HG03342 (cell line): ENCODE data around the gene ATG16L1.

ENCODE experiments used
- ATAC-seq: cut with Tn5 transposase; IDR thresholded peaks from one replicate; pipeline ENCODE4 v1.9.1; 2021; ENCODE audit warnings: mild to moderate bottlenecking, moderate library complexity; ENCODE audit not compliant: unreplicated experiment

Gene ATG16L1

GRCh38 chr2:233258211-233258610, 6.7 kb downstream of the ATG16L1 start:
- no peak for ATAC-seq

DNA sequence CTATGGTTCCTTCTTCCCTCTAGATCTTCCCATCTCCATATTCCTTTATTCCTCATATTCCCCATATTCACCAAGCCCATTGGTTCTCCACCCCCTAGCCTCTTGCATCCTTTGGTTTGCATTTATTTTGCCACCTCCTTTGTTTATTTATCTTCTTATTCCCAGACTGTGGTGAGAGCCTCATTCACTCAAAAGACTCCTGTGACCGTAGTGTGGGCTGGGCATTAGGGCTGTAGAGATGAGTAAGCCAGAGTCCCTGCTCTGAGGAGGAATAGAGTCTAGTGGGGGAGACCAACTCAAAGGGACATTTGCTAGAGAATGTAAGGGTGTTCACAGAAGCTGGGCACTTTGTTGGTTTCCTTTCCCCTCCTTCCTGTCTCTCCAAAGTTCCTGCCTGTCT, 8.3 kb downstream of the ATG16L1 start:
- ATAC-seq = no peak

DNA sequence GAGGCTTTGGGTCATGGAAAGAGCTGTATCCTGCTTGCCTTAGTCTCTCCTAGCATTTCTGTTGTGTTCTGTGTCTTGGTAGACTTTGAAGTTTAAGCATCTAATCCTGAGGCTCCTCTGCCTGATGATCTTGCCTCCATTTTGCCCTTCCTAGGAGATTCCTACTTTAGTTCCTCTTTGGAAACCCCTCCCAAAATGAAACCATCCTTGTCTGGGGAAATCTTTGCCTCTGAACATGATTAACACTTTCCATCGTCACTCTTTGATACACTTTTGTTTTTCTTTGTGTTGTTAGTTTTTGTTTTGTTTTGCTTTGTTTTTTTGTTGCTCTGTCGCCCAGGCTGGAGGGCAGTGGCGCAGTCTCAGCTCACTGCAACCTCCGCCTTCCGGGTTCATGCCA, 9.2 kb downstream of the ATG16L1 start:
- ATAC-seq = no peak

- peak; percentile 53 for ATAC-seq
Measured at GRCh38 chr2:233261819-233262555, 10.5 kb downstream of the ATG16L1 start.

GRCh38 chr2:233262562-233262961, 11.1 kb downstream of the ATG16L1 start:
- ATAC-seq = no peak

- ATAC-seq = no peak
Measured at GRCh38 chr2:233263045-233263570, 11.6 kb downstream of the ATG16L1 start.

- ATAC-seq = no peak
Measured at GRCh38 chr2:233264667-233265066, 13.2 kb downstream of the ATG16L1 start.

- no peak for ATAC-seq
Measured at GRCh38 chr2:233265899-233266431, 14.5 kb downstream of the ATG16L1 start.

DNA sequence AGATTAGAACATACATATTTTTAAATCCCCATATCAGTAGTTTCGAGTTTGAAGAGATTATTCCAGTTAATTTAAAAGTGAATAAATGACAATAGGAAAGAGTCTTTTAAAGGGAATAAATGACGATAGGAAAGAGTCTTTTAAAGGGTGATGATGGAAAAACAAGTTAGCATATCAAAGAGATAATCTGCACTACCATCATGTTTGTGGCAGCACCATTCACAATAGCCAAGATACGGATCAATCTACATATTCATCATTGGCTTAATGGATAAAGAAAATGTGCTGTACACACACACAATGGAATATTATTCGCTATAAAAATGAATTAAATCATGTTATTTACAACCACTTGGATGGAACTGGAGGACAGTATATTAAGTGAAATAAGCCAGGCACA, 15.0 kb downstream of the ATG16L1 start:
- no peak for ATAC-seq

DNA sequence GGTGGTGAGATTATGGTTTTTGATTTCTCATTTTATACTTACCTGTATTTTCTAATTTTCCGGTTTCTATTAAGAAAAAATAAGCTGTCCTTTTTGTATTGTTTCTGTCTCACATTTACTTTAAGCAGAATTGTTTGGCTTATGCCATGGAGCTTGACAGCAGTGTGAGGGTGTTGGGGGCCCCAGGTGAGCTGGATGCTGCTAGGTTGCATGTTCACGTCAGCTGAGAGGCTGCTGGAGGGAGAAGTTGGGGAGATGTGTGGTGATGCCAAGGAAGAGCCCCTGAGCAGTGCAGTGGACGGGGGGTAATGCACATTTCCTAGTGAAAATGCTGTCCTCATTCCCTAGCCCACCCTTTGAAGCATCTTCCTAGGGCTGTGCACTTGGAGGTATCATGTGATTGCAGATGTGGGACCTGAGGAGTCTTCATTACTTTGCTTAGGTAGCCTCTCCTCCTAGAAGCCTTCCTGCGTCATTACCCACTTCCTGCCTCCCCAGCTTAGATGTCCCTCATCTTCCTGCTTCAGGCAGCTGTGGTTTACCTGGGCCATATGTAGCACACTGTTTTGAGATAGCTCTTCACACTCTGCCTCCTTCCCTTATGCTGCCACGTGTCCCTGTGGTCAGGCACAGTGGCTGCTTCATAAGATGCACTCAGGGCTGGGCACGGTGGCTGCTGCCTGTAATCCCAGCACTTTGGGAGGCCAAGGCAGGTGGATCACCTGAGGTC, 16.2 kb downstream of the ATG16L1 start:
- peak; percentile 94 for ATAC-seq

- no peak for ATAC-seq
Measured at GRCh38 chr2:233270366-233270765, 18.9 kb downstream of the ATG16L1 start.

GRCh38 chr2:233270951-233271350, 19.5 kb downstream of the ATG16L1 start:
- ATAC-seq = no peak

DNA sequence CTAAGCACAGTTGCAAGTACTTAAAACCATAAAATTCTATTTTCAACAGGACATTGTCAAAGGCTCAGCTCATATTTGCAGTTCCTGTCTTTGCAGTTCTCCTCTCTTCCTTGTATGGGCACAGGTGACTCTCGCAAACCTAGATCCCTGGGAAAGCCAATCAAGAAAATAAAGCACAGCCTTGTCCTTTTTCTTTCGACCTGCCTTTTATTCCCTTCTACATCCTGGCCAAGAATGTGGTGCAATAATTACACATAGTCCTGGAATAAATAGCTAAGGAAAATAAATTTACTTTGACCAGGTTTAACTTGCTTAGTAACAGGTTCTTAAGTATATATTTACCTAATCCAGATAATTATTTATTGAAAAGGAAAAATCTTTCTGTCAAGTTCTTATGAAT, 20.2 kb downstream of the ATG16L1 start:
- no peak for ATAC-seq

DNA sequence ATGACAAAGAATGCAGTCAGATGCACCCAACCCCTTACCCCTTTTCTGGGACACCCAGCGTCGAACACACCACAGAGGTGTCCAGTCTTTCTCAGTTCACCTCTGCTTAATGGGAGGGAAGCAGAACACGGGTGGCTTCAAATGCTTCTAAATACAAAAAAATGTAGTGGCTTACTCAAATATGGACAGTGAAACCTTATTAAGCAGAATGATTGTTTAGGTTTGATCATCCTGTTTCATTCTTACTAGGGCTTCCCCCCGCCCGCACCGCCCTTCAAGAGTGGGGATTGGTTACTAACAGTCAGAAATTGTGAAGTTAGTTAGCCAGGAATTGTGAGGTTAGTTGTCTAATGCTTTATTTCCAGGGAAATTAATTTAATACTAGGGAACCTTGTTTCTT, 21.6 kb downstream of the ATG16L1 start:
- ATAC-seq = no peak

DNA sequence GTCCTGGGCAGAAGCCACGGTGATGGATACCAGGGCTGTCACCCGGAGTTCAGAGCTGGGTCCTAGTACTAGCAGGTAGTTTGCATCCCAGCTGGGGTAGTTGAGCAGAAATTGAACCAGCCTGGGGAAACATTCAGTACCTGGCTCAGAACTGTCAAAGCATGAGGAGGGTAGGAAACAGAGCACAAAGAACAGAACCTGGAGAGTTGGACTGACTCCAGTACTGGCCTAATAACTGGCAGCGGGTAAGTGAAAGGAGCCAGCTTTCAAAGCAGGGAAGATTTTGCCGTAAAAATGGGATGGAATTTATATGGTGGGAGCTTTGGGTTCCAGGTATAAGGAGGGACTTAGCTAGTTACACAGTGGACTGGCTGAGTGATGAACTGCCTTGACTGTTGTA, 23.8 kb downstream of the ATG16L1 start:
- ATAC-seq = no peak

- ATAC-seq = no peak
Measured at GRCh38 chr2:233278921-233279320, 27.4 kb downstream of the ATG16L1 start.

GRCh38 chr2:233280114-233280693, 28.7 kb downstream of the ATG16L1 start:
- ATAC-seq = no peak

GRCh38 chr2:233281553-233281952, 30.1 kb downstream of the ATG16L1 start:
- no peak for ATAC-seq

DNA sequence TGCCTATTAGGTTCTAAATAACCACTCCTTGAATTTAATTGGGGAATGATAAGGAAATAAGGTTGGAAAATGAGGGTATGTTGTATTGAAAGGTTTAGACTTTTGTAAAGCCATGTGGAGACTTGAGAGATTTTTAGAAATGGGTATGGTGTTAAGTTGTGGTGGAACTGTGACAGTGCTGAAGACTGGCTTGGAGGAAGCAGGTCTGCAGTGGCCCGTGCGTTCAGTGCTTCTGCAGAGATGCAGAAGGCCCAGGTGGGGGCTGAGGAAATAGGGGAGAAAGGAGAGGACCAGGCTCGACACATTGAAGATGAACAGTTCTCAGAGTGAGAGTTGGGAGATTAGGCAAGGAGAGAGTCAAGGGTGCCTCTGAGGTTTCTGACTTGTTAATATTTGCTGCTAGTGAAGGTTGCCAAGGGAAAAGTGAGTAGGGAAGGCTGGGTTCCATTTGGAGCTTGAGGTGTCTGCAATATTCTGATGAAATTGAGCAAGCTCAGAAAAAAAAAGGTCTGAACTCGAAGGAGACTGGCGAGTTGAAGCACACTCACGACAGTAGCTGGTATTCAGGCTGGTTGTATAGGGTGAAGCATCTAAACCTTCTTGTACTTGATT, 30.6 kb downstream of the ATG16L1 start:
- ATAC-seq = no peak

- no peak for ATAC-seq
Measured at GRCh38 chr2:233285921-233286320, 34.4 kb downstream of the ATG16L1 start.

- ATAC-seq = no peak
Measured at GRCh38 chr2:233287871-233288270, 36.4 kb downstream of the ATG16L1 start.
